NCI-H1105 (cell line): ENCODE measurements around the gene LRGUK.
"Not testable (repeated sequence)": the region's sequence is repeated elsewhere in the genome, so short reads cannot be mapped to it uniquely, and the experiment has no call there.

Experiments used
- DNase-seq: peaks from one replicate; lab custom pipeline; 2025; lab: John Stamatoyannopoulos, UW

Gene LRGUK, protein sequence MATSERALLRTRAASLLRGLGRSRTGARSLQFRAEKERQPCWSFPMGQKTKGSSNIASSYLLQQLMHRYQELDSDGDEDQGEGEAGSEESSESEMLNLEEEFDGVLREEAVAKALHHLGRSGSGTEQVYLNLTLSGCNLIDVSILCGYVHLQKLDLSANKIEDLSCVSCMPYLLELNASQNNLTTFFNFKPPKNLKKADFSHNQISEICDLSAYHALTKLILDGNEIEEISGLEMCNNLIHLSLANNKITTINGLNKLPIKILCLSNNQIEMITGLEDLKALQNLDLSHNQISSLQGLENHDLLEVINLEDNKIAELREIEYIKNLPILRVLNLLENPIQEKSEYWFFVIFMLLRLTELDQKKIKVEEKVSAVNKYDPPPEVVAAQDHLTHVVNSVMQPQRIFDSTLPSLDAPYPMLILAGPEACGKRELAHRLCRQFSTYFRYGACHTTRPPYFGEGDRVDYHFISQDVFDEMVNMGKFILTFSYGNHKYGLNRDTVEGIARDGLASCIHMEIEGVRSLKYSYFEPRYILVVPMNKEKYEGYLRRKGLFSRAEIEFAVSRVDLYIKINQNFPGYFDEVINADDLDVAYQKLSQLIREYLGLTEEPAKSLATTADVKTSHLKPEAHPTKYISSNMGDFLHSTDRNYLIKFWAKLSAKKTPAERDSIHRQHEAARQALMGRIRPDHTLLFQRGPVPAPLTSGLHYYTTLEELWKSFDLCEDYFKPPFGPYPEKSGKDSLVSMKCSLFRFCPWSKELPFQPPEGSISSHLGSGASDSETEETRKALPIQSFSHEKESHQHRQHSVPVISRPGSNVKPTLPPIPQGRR

DNA sequence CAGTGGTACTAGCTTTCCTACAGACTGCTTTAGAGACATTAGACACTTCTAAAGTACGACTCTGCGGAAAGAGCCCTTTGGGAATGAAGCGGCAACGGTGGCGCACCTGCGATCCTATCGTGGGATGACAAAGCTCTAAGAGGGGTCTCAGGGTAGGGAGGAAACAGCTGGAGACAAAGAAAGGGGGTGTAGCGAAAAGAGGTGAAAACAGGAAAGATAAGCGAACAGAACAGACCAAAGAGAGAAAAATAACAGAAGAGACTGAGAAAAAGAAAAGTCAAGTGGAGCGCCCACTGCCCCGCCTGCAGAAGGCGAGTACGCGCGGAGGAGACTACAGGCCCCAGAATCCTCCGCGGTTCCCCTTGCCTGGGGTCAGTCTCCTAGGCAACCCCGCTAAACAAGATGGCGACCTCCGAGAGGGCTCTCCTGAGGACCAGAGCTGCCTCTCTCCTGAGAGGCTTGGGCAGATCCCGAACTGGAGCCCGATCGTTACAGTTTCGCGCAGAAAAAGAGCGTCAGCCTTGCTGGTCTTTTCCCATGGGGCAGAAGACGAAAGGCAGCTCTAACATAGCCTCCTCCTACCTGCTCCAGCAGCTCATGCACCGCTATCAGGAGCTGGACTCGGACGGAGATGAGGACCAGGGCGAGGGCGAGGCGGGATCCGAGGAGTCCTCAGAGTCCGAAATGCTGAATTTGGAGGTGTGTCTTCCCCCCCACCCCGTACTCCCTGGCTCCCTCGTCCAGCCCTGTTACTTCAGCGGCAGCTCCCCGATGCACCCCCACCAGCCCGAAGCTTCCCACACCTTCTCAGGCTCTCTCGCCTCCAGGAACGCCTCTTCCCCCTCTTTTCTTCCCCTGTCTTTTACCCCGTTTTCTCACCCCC lies at the start of gene LRGUK:
Gene LRGUK, plus strand, starts transcription at position 375 of the 883 bp plus-strand sequence. Its CDS starts 28 bp downstream, at position 403.
- DNase-seq = peak; percentile 87

DNA sequence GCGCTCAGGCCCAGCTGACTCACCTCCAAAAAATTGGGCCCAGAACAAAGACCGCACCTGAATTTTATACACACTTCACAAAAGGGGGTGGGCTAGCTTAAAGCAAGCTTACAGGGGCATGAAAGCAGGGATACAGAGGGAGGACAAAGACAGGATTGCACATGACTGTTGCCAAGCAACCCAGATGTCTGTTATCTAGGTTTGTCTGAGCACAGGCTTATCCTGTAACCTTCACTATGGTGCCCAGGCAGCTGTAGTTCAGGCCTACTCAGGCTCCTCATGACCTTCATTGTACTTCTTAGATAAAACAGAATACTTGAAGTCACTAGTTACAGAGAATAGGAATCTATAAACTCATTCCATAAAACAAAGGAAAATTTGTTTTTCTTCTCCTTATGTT lies 49.6 kb upstream of the LRGUK start:
- not testable (repeated sequence) for DNase-seq

GRCh38 chr7:134078991-134079390 lies 48.1 kb upstream of the LRGUK start:
- no peak for DNase-seq

GRCh38 chr7:134081695-134082094 lies 45.4 kb upstream of the LRGUK start:
- DNase-seq = no peak

- DNase-seq = no peak
These were observed 43.2 kb upstream of the LRGUK start for GRCh38 chr7:134083766-134084487.

DNA sequence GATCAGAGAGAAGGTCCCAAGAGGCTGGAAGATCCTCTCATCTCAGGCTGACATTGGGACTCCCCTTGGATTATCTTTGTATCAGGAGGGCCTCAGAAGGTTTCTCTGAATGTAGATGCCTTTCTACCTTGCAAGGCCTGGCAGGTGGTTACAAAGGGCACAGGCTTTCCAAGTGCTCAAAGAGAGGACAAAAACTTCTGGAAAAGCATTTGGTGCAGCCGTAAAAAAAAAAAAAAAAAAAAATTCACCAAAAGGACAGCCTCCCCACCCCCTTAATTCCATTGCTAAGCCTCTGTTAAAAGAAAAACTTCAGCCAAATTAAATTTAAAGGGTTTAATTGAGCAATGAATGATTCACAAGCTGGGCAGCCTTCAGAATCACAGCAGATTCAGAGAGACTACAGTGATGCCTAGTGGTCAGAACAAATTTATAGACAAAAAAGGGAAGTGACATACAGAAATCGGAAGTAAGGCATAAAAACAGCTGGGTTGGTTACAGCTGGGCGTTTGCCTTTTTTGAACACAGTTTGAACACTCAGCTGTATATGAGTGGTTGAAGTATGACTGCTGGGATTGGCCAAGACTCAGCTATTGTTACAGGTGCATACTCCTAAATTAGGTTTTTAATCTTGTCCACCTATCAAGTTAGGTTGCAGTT lies 42.5 kb upstream of the LRGUK start:
- no peak for DNase-seq

GRCh38 chr7:134085311-134085710 lies 41.8 kb upstream of the LRGUK start:
- DNase-seq = no peak

DNA sequence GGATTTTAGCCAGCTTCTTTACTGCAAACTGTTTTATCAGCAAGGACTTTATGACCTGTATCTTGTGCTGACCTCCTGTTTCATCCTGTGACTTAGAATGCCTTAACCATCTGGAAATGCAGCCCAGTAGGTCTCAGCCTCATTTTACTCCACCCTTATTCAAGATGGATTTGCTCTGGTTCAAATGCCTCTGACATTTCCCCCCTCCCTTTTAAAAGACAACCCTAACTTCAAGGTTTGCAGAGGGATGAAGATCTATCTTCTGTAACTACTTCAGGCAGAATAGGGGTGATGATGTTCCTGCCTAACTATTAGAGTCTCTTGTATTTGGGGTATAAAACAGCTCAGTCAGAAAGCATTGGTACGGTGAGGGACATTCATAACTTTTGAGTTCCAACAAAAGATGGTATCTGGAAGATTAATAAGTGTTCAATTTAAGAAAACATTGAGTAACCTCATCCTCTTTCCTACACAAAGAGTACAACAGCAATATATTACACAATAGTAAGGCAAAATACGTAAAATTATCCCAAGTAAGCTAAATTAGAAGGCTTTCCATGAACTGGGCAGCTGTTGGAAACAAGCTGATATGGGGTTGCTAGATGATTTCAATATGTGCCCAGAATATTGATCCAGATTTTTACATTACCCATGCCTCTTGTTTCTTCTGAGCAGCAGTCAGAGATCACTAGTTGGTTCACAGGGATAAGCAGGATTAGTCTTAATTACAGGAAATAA lies 40.0 kb upstream of the LRGUK start:
- DNase-seq = no peak

DNA sequence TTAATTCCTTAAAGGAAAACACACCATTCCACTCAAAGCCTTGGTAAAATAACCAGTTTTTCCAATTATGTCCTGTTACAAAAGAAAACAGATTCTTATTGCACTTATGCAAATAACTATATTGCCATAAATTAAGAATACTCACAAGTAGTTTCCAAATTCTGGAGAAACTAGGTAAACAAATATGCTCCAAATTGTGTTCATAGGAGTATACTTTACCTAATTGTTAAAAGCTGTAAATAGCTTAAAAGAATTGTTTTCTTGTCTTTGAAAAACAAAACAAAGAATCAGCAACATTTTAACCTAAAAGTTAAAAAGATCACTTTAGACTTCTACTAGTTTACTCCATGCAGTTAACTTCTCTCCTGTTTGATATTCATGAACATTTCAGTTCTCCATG lies 38.9 kb upstream of the LRGUK start:
- DNase-seq = no peak

- no peak for DNase-seq
These were observed 37.7 kb upstream of the LRGUK start for GRCh38 chr7:134089446-134089845.

- no peak for DNase-seq
These were observed 29.1 kb upstream of the LRGUK start for GRCh38 chr7:134098072-134098471.

DNA sequence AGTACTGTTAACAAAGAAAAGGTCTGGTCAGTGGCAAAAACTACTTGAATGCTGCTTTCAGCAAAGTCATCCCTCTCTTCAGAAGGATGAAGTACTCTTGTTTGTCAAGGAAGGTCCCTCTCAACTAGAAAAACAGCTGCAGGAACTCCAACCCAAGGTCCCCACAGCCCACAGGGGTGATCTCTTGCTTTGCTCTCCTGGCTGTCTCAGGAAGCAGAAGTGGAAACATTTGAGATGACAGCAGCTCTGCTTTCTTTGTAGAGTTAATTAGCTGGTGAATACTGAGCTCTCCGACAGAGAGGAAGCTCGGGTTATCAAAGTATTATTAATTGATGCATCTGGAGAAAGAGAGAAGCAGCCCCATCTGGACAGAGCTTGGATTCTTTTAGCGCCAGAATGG lies 25.4 kb upstream of the LRGUK start:
- no peak for DNase-seq

GRCh38 chr7:134104166-134104565 lies 23.0 kb upstream of the LRGUK start:
- no peak for DNase-seq

DNA sequence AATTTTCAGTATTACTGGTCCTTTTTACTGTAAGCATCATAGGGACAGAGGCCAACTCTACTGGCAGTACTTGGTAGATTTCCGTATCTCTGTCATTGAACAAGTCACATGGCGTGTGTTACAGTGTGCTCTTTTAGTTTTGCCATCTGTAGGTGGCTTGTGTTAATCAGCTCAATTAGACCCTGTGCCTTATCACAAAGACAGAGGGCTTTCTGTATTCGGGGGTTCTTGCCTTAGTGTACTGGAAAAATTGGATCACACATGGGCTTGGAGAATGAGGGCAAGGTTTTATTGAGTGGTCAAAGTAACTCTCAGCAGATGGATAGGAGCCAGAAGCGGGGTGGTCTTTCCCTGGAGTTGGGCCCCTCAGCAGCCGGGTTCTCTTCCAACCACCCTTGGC lies 21.3 kb upstream of the LRGUK start:
- DNase-seq = no peak

GRCh38 chr7:134108802-134109201 lies 18.3 kb upstream of the LRGUK start:
- DNase-seq = no peak

DNA sequence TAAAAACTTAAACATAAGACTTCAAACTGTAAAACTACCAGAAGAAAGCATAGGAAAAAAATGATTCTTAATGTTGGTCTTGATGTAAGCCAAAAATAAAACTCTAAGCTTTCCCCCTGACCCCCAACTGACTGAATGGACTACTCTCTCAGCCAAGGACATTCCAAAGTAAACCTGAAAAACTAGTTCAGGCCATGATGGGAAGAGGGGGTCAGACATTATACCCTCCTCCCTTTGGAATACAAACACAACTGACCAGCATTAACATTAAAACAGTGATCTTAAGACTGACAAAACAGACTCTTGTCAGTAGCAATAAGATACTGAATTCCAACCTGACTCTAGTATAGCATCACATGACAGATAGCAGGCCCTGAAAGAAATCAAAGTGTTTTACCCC lies 13.5 kb upstream of the LRGUK start:
- no peak for DNase-seq

DNA sequence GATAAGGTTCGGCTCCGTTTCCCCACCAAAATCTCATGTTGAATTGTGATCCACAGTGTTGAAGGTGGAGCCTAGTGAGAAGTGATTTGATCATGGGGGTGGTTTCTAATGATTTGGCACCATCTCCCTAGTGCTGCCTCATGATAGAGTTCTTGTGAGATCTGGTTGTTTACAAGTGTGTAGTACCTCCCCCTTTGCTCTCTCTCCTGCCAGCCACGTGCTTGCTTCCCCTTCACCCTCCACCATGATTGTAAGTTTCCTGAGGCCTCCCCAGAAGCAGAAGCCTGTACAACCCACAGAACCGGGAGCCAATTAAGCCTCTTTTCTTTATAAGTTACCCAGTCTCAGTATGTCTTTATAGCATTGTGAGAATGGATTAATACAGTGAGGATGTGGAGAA lies 12.1 kb upstream of the LRGUK start:
- DNase-seq = no peak

DNA sequence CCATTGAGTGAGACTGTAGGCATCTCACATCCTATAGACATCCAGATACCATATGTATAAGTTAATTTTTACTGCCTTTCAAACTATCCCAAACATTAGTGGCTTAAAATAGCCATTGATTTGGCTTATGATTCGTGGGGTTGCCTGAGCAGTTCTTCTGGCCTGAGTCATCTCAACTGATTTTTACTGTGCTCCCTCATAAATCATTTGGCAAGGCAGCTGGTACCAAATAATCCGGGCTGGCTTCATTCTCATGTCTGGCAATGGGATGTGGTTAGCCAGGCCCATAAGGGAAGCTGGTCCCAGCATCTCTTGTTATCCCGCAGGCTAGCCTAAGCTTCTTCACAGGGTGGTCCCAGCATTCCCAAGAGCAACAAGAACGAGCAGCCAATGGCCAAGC lies 6.7 kb upstream of the LRGUK start:
- no peak for DNase-seq

DNA sequence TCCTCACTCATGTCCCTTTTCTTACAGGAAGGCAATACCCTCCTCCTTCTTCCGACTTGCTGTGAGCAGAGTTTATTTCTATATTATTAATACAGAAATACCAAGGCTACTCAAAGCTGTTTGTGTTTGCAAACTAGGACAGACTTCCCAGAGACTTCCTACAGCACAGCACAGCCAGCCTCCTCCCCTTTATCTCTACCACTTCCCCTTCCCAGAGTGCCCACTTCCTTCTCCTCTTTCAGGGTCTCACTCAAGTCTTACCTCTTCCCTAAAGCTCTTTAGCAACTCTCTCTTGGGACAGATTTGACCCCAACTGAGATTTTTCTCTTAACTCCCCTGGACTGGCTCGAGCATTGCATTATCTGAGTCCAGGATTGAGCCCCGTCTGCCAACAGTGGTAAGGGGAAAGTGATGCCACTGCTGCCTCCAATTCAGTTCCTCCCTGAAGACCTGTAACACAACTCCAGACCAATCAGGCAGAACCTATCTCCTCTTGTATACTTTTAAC lies 5.5 kb upstream of the LRGUK start:
- DNase-seq = no peak

DNA sequence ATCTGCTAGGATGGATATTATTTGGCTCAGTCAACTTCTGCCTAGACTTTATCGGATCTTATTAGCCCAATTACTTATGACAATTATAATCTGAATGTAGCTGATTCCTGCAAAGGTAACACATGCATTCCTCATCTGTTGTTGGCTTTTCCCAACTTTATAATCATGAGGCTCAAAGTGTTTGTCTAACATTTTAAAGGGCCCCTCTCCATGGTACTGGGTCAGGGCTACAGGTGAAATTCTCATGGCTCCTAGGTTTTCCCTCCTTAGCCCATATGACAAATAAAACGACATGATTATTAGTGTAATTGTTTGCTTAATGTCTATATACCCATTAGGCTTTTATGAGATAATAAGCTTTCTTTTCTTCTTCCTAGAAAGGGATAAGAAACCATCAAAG lies 4.2 kb upstream of the LRGUK start:
- DNase-seq = no peak
